Measurements from ENCODE around the gene PDE10A. TPM values are rescaled to one million over a fixed set of nuclear protein-coding genes. Genes with fewer than 3 reads are reported as not detected.

Gene PDE10A
- total and polyA plus RNA-seq, 2 of the 8 experiments (the other 6 are each of a cell fraction or from before 2014, with no cell fraction given) = 1.1 to 2.4 TPM

DNA sequence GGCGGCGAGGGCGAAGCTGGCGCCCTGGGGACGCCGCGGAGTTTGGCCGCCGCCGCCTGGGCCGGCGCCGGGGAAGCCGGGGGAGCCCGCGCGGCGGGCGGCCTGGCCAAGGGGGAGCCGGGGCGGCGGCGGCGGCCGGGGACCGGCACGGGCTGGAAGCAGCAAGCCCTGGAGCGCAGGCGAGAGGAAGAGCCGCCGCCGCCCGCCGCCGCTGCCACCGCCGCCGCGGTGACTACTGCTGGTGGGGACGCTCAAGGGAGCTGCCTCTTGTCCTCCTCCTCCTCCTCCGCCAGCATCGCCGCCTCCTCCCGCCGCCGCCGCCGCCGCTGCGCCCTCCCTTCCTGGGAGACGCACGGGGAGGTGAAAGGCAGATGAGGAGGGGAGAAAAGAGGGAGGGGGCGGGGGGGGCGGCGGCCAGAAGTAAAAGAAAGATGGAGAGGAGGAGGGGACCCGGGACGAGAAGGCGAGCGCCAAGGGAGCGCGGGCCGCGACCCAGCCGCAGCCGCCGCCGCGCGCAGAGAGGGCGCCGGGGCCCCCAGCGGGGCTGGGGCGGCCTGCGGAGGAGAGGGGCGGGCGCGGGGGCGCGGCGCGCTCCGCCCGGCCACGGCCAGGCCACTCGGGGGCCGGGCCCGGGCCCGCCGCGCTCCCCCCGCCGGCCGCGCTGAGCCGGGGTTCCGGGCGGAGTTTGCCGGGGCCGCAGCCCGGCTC lies 846 bp downstream of the PDE10A start (continued):
- TF ChIP-seq PHF8 (conservative IDR thresholded peaks at IDR 0.05; ENCODE audit: low read depth, low read length) = no peak
- TF ChIP-seq, protein P1, sequence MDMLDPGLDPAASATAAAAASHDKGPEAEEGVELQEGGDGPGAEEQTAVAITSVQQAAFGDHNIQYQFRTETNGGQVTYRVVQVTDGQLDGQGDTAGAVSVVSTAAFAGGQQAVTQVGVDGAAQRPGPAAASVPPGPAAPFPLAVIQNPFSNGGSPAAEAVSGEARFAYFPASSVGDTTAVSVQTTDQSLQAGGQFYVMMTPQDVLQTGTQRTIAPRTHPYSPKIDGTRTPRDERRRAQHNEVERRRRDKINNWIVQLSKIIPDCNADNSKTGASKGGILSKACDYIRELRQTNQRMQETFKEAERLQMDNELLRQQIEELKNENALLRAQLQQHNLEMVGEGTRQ (IDR thresholded peaks at IDR 0.05; ENCODE audit: low read length) = no peak
- no peak for TF ChIP-seq FOSL1 (IDR thresholded peaks at IDR 0.05; ENCODE audit: insufficient read depth, low read depth, low read length)
- TF ChIP-seq, protein P2, sequence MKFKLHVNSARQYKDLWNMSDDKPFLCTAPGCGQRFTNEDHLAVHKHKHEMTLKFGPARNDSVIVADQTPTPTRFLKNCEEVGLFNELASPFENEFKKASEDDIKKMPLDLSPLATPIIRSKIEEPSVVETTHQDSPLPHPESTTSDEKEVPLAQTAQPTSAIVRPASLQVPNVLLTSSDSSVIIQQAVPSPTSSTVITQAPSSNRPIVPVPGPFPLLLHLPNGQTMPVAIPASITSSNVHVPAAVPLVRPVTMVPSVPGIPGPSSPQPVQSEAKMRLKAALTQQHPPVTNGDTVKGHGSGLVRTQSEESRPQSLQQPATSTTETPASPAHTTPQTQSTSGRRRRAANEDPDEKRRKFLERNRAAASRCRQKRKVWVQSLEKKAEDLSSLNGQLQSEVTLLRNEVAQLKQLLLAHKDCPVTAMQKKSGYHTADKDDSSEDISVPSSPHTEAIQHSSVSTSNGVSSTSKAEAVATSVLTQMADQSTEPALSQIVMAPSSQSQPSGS (IDR thresholded peaks at IDR 0.05; ENCODE audit: low read length) = no peak
- TF ChIP-seq HDAC6 (IDR thresholded peaks at IDR 0.05; ENCODE audit: low read depth, low read length) = no peak
- no peak for TF ChIP-seq CREB1 (IDR thresholded peaks at IDR 0.05)
- TF ChIP-seq MAFK (IDR thresholded peaks at IDR 0.05; ENCODE audit: low read depth, low read length) = no peak
- no peak for TF ChIP-seq SP4 (IDR thresholded peaks at IDR 0.05; ENCODE audit: low read length)
